CD4-positive, alpha-beta T cell (primary cell): Measurements from ENCODE around the gene STK24. TPM values are rescaled to one million over a fixed set of nuclear protein-coding genes. Genes with fewer than 3 reads are reported as not detected.

Experiments
- ATAC-seq: fragments of 200-7000 bp; cut with Tn5 transposase; one replicate; pipeline ENCODE4 v1.10.0; 2022; ENCODE audit warnings: mild to moderate bottlenecking; ENCODE audit not compliant: poor library complexity
- CTCF ChIA-PET: fragments of 350-600 bp; sonication (Branson Sonifier 250); formaldehyde crosslinking; loops from one replicate; lab custom pipeline; 2021; ENCODE audit warnings: antibody characterized with exemption, inconsistent platforms; lab: Charles Lee
- POLR2A ChIA-PET: fragments of 350-600 bp; sonication (Branson Sonifier 250); formaldehyde crosslinking; loops from one replicate; lab custom pipeline; 2021; ENCODE audit warnings: antibody characterized with exemption, inconsistent platforms; lab: Charles Lee
- DNase-seq, 14 experiments: peaks; one replicate each; pipeline ENCODE4 v3.0.0-alpha.2; 2013 to 2020; ENCODE audit warnings: mixed read lengths in 2 of 14
- H3K27ac ChIP-seq, 2 donors: one replicate each; pipeline versions ENCODE4 v1.5.1 to v1.7.0; 2013; ENCODE audit warnings: low read length in 2 of 2, low read depth in 1 of 2, mild to moderate bottlenecking in 1 of 2
- H3K27me3 ChIP-seq, 2 experiments: 1 replicate in 1 of 2; 2 replicates in 1 of 2; pipeline versions ENCODE4 v1.6.1 to v1.7.0; 2013; ENCODE audit warnings: low read length in 2 of 2, control low read depth in 1 of 2, mild to moderate bottlenecking in 1 of 2, moderate library complexity in 1 of 2; ENCODE audit not compliant: insufficient read depth in 2 of 2, control insufficient read depth in 1 of 2
- H3K36me3 ChIP-seq: one replicate; pipeline ENCODE4 v1.6.1; 2013; ENCODE audit warnings: low read length, control low read depth; ENCODE audit not compliant: insufficient read depth
- H3K4me1 ChIP-seq: one replicate; pipeline ENCODE4 v1.6.1; 2013; ENCODE audit warnings: low read length, control low read depth; ENCODE audit not compliant: insufficient read depth
- H3K4me3 ChIP-seq: one replicate; pipeline ENCODE4 v1.5.1; 2013; ENCODE audit warnings: mild to moderate bottlenecking, low read length, moderate library complexity
- H3K9me3 ChIP-seq, 2 experiments: 1 replicate in 1 of 2; 2 replicates in 1 of 2; pipeline versions ENCODE4 v1.6.1 to v1.7.0; 2013; ENCODE audit warnings: low read length in 2 of 2, mild to moderate bottlenecking in 2 of 2, control low read depth in 1 of 2, moderate library complexity in 1 of 2; ENCODE audit not compliant: control insufficient read depth in 1 of 2, insufficient read depth in 1 of 2
- H3K27ac Mint-ChIP-seq: one replicate; pipeline ENCODE4 v1.8.0; 2020; ENCODE audit warnings: mixed read lengths
- H3K27me3 Mint-ChIP-seq: one replicate; pipeline ENCODE4 v1.8.0; 2021; ENCODE audit warnings: mixed read lengths
- H3K36me3 Mint-ChIP-seq: one replicate; pipeline ENCODE4 v1.8.0; 2021; ENCODE audit warnings: low read depth, mixed read lengths
- H3K4me1 Mint-ChIP-seq: one replicate; pipeline ENCODE4 v1.8.0; 2021; ENCODE audit warnings: low read depth, mixed read lengths
- H3K4me3 Mint-ChIP-seq: one replicate; pipeline ENCODE4 v1.8.0; 2020; ENCODE audit warnings: mild to moderate bottlenecking, mixed read lengths
- H3K9me3 Mint-ChIP-seq: one replicate; pipeline ENCODE4 v1.8.0; 2020; ENCODE audit warnings: mixed read lengths
- intact Hi-C, 2 experiments: fragments of 100-400 bp; cut with DNase I in 1 of 2; cut with micrococcal nuclease in 1 of 2; formaldehyde crosslinking; loops; one replicate each; pipeline versions ENCODE4 v1.15.1 to v1.9.0; 2023 to 2025; cut with DNase I, micrococcal nuclease
- total RNA-seq, 174 experiments: library from RNA in 2 of 174; stranded (reverse) in 2 of 174; gene quantifications; one replicate each; pipeline ENCODE4 v1.2.3 and lab custom pipeline; 2021 to 2026
- TF ChIP-seq, protein P1 (sequence below): fragments of 200-600 bp; IDR thresholded peaks from one replicate; pipeline ENCODE4 v1.8.0; 2022; ENCODE audit warnings: antibody characterized with exemption, mild to moderate bottlenecking

Gene STK24
- total RNA-seq, 2 experiments from 2014 or later: 82.3 to 85.2 TPM

GRCh38 chr13:98406427-98406826 lies 170.5 kb downstream of the STK24 start:
- H3K36me3 Mint-ChIP-seq: no peaks in the 10 kb centered on the region
- no peaks in the 10 kb centered on the region for H3K4me1 ChIP-seq
- H3K9me3 Mint-ChIP-seq: no peaks in the 10 kb centered on the region
- no peaks in the 10 kb centered on the region for H3K4me1 Mint-ChIP-seq
- H3K4me3 Mint-ChIP-seq: no peak overlapping the region
- H3K4me3 ChIP-seq: no peak overlapping the region
- no peak overlapping the region for H3K27ac Mint-ChIP-seq
- no peaks in the 10 kb centered on the region for H3K36me3 ChIP-seq
- no peak for ATAC-seq
- peaks cover 0 to 4% of the 10 kb centered on the region in 2 experiments for H3K27me3 ChIP-seq
- no peaks in the 10 kb centered on the region for H3K9me3 ChIP-seq
- no peak for DNase-seq
- intact Hi-C loops: no loop called here
- CTCF ChIA-PET: interaction anchor here (0.7 kb wide), 1 partner anchor 71 kb away, joined by 3 read pairs; no protein-coding TSS in a partner anchor
- peaks cover 11% of the 10 kb centered on the region for H3K27me3 Mint-ChIP-seq
- POLR2A ChIA-PET: no interaction called here
- TF ChIP-seq, protein P1, sequence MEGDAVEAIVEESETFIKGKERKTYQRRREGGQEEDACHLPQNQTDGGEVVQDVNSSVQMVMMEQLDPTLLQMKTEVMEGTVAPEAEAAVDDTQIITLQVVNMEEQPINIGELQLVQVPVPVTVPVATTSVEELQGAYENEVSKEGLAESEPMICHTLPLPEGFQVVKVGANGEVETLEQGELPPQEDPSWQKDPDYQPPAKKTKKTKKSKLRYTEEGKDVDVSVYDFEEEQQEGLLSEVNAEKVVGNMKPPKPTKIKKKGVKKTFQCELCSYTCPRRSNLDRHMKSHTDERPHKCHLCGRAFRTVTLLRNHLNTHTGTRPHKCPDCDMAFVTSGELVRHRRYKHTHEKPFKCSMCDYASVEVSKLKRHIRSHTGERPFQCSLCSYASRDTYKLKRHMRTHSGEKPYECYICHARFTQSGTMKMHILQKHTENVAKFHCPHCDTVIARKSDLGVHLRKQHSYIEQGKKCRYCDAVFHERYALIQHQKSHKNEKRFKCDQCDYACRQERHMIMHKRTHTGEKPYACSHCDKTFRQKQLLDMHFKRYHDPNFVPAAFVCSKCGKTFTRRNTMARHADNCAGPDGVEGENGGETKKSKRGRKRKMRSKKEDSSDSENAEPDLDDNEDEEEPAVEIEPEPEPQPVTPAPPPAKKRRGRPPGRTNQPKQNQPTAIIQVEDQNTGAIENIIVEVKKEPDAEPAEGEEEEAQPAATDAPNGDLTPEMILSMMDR: no peak
- no peak overlapping the region for H3K27ac ChIP-seq

- POLR2A ChIA-PET: no interaction called here
- Mint-ChIP-seq H3K4me1 (no peaks in the 10 kb centered on the region), H3K4me3 (no peak overlapping the region), H3K27me3 (peaks cover 11% of the 10 kb centered on the region), H3K9me3 (no peaks in the 10 kb centered on the region), H3K27ac (no peak overlapping the region), H3K36me3 (no peaks in the 10 kb centered on the region)
- Histone ChIP-seq H3K27me3 (peaks cover 0 to 4% of the 10 kb centered on the region in 2 experiments), H3K4me3 (no peak overlapping the region), H3K36me3 (no peaks in the 10 kb centered on the region), H3K4me1 (no peaks in the 10 kb centered on the region), H3K9me3 (no peaks in the 10 kb centered on the region), H3K27ac (no peak overlapping the region)
- TF ChIP-seq, protein P1: no peak
- ATAC-seq: no peak
- CTCF ChIA-PET: no interaction called here
- no peak for DNase-seq
- intact Hi-C loops: no loop called here
Observed at GRCh38 chr13:98405690-98406344, 171.1 kb downstream of the STK24 start.

- Mint-ChIP-seq H3K27me3 (peaks cover 11% of the 10 kb centered on the region), H3K4me1 (no peaks in the 10 kb centered on the region), H3K4me3 (no peak overlapping the region), H3K27ac (no peak overlapping the region), H3K9me3 (no peaks in the 10 kb centered on the region), H3K36me3 (no peaks in the 10 kb centered on the region)
- Histone ChIP-seq H3K27me3 (peaks cover 0 to 4% of the 10 kb centered on the region in 2 experiments), H3K9me3 (no peaks in the 10 kb centered on the region), H3K36me3 (no peaks in the 10 kb centered on the region), H3K4me1 (no peaks in the 10 kb centered on the region), H3K27ac (no peak overlapping the region), H3K4me3 (no peak overlapping the region)
- CTCF ChIA-PET: no interaction called here
- POLR2A ChIA-PET: no interaction called here
- no peak for ATAC-seq
- intact Hi-C loops: no loop called here
- TF ChIP-seq, protein P1: no peak
- DNase-seq: peak in 1 of 14 experiments; percentile 7
Observed at GRCh38 chr13:98405107-98405571, 171.8 kb downstream of the STK24 start.
